GM18502 (cell line): ENCODE data around the gene KRT74.

Experiments used
- ATAC-seq: cut with Tn5 transposase; IDR thresholded peaks from one replicate; pipeline ENCODE4 v1.9.1; 2021; ENCODE audit warnings: mild to moderate bottlenecking; ENCODE audit not compliant: unreplicated experiment, poor library complexity

KRT74 gene

DNA sequence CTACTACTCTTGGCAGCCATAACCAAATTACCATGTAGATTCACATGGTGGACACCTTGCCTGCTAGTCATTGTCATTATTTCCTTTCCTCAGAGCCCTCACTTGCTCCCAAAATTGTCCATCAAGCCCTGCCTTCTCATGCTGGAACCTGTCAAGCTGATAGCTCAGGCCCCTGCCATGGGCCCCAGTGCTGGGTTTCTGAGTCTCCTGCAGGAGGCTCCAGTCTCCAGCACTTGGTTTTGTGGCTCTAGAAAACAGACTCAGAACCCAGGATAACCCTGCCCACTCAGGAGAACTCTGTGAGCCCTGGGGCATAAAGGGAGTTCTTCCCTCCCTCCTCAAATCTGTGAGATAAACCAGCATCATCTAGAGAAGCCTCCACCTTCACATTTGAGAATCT lies 31.5 kb downstream of the KRT74 start:
- ATAC-seq: no peak

DNA sequence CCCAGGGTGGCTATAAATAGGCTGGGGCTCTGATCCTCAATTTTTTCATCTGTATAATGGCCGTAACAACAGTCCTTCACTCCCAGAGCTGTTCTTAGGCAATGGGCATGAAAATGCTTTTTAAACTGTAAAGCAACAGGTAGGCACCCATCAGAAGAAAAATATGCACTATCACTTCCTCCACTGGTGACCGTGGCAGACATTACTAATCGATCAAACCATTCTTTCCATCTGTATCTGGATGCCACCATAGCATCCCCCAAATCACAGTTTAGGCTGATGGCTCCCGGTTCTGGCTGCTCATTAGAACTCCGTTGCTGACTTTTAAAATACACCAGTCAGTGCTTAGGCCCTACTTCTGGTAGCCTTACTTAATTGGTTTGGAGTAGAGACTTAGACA lies 31.9 kb downstream of the KRT74 start:
- ATAC-seq: no peak

- no peak for ATAC-seq
Measured at GRCh38 chr12:52540531-52540930, 33.1 kb downstream of the KRT74 start.

GRCh38 chr12:52539821-52540173 lies 33.8 kb downstream of the KRT74 start:
- ATAC-seq: no peak

DNA sequence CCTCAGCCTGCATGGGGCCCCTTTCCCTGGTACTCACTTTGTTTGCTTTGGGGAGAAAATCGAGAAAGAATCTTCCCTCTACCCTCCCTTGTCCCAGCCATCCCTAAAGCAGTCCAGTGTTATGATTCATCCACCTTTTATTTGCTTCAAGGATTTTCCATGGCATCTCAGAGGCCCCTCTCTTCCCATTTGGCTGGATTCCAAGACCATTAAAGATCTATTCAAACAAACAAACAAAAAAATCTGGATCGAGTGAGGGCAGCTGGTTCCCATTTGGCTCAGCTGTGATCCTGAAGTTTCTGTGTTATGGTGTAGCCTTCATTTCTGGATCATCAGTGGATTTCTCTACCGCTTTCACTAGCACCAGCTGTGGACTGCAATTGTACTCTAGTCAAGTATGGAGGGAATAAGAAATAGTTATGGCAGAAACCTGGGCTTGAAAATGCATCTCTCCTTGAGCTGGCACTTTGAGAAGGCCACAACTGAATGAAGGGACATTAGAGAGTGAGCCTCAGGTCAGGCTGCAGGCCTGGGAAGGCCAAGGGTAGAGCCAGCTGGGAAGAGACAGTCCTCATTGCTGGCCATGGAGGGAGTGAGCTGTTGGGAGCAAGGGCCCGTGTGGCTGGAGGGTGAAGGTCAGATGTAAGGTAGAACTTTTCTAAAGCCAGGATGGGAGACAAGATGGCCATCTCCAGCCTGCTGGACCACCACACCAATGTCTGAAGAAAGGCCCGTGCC lies 34.4 kb downstream of the KRT74 start:
- no peak for ATAC-seq

- no peak for ATAC-seq
Measured at GRCh38 chr12:52537101-52537500, 36.5 kb downstream of the KRT74 start.

- ATAC-seq: no peak
Measured at GRCh38 chr12:52535574-52535973, 38.1 kb downstream of the KRT74 start.

DNA sequence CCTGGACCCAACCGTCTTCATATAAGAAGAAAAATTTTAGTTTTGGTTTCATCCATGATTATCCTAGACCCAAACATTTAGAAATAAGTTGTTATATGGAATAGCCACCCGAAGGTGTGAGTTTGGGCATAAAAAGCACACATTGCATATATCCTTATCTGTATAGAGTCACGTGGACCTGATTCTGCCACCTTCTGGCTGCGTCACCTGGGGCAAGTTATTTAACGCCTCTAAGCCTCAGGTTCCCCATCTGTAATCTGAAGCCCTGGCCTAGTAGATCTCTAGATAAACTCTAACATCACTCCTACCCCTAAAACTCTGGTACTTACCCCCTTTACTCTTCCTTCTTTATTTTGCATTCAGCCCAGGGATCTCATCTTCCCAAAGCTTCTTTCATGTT lies 39.2 kb downstream of the KRT74 start:
- no peak for ATAC-seq

DNA sequence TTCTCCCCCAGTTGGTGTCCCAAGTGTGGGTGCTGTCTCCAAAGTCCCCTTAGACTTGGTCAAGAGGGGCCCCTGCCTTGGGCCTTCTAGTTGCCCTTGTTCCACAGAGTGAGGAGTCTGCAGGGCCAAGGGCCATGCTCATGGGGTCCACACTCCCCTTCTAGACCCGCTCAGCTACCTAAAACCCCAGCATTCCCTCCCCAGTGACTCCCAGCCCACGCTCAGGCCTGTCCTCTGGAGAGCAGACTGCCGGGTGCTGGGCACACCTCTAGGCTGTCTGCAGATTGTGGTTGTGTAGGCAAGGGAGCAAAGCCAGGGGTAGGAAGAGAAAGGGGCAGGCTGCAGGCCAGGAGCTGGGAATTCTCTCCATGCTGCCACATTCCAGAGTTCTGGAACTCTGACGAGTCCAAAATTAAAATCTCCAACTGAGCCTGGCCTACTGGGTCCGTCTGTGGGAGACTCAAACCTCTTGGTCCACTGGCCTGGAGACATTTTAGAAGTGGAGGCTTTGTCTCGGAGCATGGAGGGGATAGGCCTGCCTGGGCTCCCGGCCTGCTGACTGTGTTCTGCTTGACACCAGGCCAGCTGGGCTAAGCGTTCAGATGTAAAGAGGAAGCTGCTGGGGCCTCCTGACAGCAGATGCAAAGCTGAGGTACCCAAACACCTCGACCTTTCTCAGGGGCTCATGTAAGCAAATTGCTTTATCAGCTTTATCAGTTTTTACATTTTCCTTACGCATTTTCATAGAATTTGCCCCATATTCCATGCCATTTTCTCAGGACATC lies 39.8 kb downstream of the KRT74 start:
- ATAC-seq: no peak

DNA sequence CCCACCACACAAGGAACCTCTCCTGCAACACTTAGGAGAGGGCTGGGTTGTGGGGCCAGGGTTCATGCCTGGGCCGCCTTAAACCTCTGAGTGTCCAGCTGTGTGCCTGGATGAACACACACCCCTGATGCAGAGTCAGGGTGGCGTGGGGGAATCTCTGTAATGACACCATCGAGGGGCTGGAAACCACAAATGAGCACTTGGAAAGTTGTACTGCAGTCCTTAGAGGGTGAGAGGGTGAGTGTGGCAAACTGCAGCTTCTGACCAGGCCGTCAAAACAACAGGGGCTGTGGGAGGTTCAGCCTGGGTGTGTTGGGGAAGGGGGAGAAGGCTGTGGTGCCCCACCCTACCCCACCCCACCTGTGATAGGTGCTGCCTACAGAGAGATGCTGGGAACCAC lies 41.0 kb downstream of the KRT74 start:
- no peak for ATAC-seq

GRCh38 chr12:52531566-52532300 lies 41.9 kb downstream of the KRT74 start:
- ATAC-seq: no peak

GRCh38 chr12:52530905-52531304 lies 42.7 kb downstream of the KRT74 start:
- no peak for ATAC-seq

- no peak for ATAC-seq
Measured at GRCh38 chr12:52530366-52530765, 43.3 kb downstream of the KRT74 start.

- no peak for ATAC-seq
Measured at GRCh38 chr12:52529846-52530245, 43.8 kb downstream of the KRT74 start.

DNA sequence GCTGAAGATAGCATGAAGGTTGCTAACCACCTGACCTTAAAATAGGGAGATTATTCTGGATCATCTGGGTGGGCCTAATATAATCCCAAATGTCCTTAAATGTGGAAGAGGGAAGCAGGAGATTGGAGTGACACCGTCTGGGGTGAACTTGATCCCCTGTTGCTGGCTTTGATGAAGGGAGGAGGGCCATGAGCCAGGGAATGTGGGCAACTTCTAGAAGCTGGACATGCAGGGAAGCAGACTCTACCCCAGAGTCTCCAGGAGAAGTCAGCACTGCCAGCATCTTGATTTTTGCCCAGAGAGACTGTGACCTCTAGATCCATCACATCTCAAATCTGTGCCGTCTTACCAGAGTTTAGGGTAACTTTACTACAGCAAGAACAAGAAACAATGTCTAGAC lies 44.2 kb downstream of the KRT74 start:
- no peak for ATAC-seq

GRCh38 chr12:52528641-52529143 lies 45.0 kb downstream of the KRT74 start:
- no peak for ATAC-seq

DNA sequence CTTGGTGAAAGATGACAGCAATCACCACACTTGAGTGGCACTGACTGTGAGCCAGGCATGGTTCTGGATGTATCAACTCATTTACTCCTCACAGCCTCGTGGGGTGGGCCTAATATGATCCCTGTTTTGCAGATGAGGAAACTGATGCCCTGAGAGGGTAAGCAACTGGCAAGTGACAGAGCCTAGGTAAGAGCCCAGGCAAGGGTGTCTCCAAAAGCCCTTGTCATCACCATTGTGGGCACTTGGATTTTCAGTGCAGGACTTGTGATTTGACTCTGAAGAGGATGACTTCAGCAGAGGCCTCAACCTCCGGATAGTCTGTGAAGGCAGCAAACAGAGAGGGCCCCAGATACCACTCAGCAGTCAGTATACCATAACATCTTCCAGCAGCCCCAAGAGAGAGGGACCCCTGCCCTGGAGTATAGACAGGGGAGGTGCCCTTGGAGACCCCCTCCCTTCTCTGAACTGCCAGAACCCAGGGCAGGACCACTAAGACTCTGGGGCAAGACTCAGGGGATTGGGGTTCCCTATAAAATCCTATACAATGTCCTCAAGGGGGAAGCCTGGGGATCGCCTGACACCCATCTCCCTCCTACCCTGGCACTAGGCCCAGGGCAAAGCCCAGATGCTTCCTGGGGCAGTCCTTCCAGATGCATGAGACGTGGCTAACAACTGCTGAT lies 46.4 kb downstream of the KRT74 start:
- no peak for ATAC-seq

GRCh38 chr12:52526511-52526951 lies 47.1 kb downstream of the KRT74 start:
- no peak for ATAC-seq

GRCh38 chr12:52525661-52526499 lies 47.8 kb downstream of the KRT74 start:
- no peak for ATAC-seq
